A549 (cell line): ENCODE data around the gene COMTD1. TPM values are rescaled to one million over a fixed set of nuclear protein-coding genes. Genes with fewer than 3 reads are reported as not detected.
A peak's percentile ranks its signal among the peaks of the same experiment; 100 is the strongest.

Experiments used
- ATAC-seq, 2 experiments: fragments of 200-7000 bp in 1 of 2; fragments of >200 bp in 1 of 2; cut with Nextera tagmentation in 1 of 2; cut with Tn5 transposase in 1 of 2; 3 replicates each; pipeline versions ENCODE4 v1.8.0 to v1.9.1; 2018 to 2020; ENCODE audit warnings: mild to moderate bottlenecking in 1 of 2, moderate library complexity in 1 of 2
- CTCF ChIA-PET: fragments of 300-600 bp; sonication (Branson Sonifier 250); formaldehyde crosslinking; extraction: SDS; loops from one replicate; lab custom pipeline; 2021; ENCODE audit warnings: antibody characterized with exemption, inconsistent platforms; lab: Yijun Ruan, JAX
- POLR2A ChIA-PET: fragments of 350-600 bp; formaldehyde crosslinking; extraction: SDS; loops from one replicate; lab custom pipeline; 2021; ENCODE audit warnings: antibody characterized with exemption, inconsistent platforms; lab: Yijun Ruan, JAX
- DNase-seq, 2 experiments: peaks; one replicate each; pipeline versions ENCODE4 v3.0.0 to v3.0.0-alpha.2; 2011 to 2016; ENCODE audit warnings: low read depth in 1 of 2, low spot score in 1 of 2
- FAIRE-seq: peaks from 2 replicates; lab custom pipeline; 2011; peaks lifted over from hg19 to GRCh38; lab: Jason Lieb, UNC
- H3K27ac ChIP-seq, 2 experiments: fragments of >200 bp; sonication (Bioruptor Twin); formaldehyde crosslinking; 3 replicates each; pipeline ENCODE4 v1.5.1; 2016 to 2017
- H3K4me1 ChIP-seq: fragments of >200 bp; sonication (Bioruptor Twin); formaldehyde crosslinking; 3 replicates; pipeline ENCODE4 v1.6.1; 2016
- H3K4me2 ChIP-seq: fragments of >200 bp; sonication (Bioruptor Twin); formaldehyde crosslinking; 3 replicates; pipeline ENCODE4 v1.6.1; 2016
- H3K4me3 ChIP-seq: fragments of >200 bp; sonication (Bioruptor Twin); formaldehyde crosslinking; 3 replicates; pipeline ENCODE4 v1.5.1; 2016
- H3K9me3 ChIP-seq: fragments of >200 bp; sonication (Bioruptor Twin); formaldehyde crosslinking; 3 replicates; pipeline ENCODE4 v1.6.1; 2016
- CBX2 ChIP-seq: fragments of 200-600 bp; sonication (generic); IDR thresholded peaks from 2 replicates; pipeline ENCODE4 v1.6.1; 2016; ENCODE audit warnings: low read depth, mild to moderate bottlenecking, borderline replicate concordance
- CEBPB ChIP-seq, 2 experiments: fragments of >200 bp in 1 of 2; sonication (Bioruptor Twin) in 1 of 2; formaldehyde crosslinking in 1 of 2; IDR thresholded peaks; 2 replicates each; pipeline ENCODE4 v1.6.1; 2012 to 2016
- CTCF ChIP-seq: fragments of >200 bp; sonication (Bioruptor Twin); formaldehyde crosslinking; IDR thresholded peaks from 3 replicates; pipeline ENCODE4 v1.5.1; 2016
- EHMT2 ChIP-seq: fragments of 200-600 bp; sonication (generic); IDR thresholded peaks from 2 replicates; pipeline ENCODE4 v1.6.1; 2016; ENCODE audit warnings: antibody characterized with exemption, low read depth, mild to moderate bottlenecking, moderate library complexity
- ELK1 ChIP-seq: fragments of 150-350 bp; IDR thresholded peaks from 2 replicates; pipeline ENCODE4 v1.6.1; 2014; ENCODE audit warnings: low read depth, mild to moderate bottlenecking, low read length
- FOSB ChIP-seq: fragments of 250-450 bp; sonication (Bioruptor Pico); IDR thresholded peaks from 2 replicates; pipeline ENCODE4 v1.5.0; 2020; ENCODE audit warnings: mild to moderate bottlenecking, moderate library complexity
- FOSL2 ChIP-seq, 2 experiments: fragments of 450-650 bp in 1 of 2; fragments of >200 bp in 1 of 2; sonication (Bioruptor Twin) in 1 of 2; formaldehyde crosslinking; IDR thresholded peaks; 2 replicates each; pipeline versions ENCODE4 v1.5.0 to v1.6.1; 2016 to 2020; ENCODE audit warnings: mild to moderate bottlenecking in 1 of 2, moderate library complexity in 1 of 2
- GATA3 ChIP-seq: IDR thresholded peaks from 2 replicates; pipeline ENCODE4 v1.6.1; 2012; ENCODE audit warnings: borderline replicate concordance
- HMGXB4 ChIP-seq: fragments of 250-450 bp; sonication (Bioruptor Pico); IDR thresholded peaks from 2 replicates; pipeline ENCODE4 v1.5.0; 2021; ENCODE audit warnings: mild to moderate bottlenecking, moderate library complexity, borderline replicate concordance
- HOXA7 ChIP-seq: fragments of 250-450 bp; sonication (Bioruptor Pico); IDR thresholded peaks from 2 replicates; pipeline ENCODE4 v1.5.0; 2020; ENCODE audit warnings: mild to moderate bottlenecking, moderate library complexity
- HOXB13 ChIP-seq: fragments of 250-450 bp; sonication (Bioruptor Pico); IDR thresholded peaks from 2 replicates; pipeline ENCODE4 v1.5.0; 2020; ENCODE audit warnings: low read depth, mild to moderate bottlenecking, moderate library complexity
- JUN ChIP-seq, 2 experiments: fragments of >200 bp; sonication (Bioruptor Twin); formaldehyde crosslinking; IDR thresholded peaks; 2 replicates in 1 of 2; 3 replicates in 1 of 2; pipeline ENCODE4 v1.6.1; 2016 to 2017
- MYC ChIP-seq: IDR thresholded peaks from 2 replicates; pipeline ENCODE4 v1.6.1; 2012; ENCODE audit warnings: mild to moderate bottlenecking, inconsistent platforms, low read length, improper control_type of control experiment, borderline replicate concordance
- NPAS2 ChIP-seq: fragments of 250-450 bp; sonication (Bioruptor Pico); IDR thresholded peaks from 2 replicates; pipeline ENCODE4 v1.8.0; 2022; ENCODE audit warnings: mild to moderate bottlenecking, moderate library complexity, borderline replicate concordance
- POLR2A ChIP-seq: IDR thresholded peaks from 2 replicates; pipeline ENCODE4 v1.6.1; 2012; ENCODE audit warnings: mild to moderate bottlenecking, low read length
- SREBF2 ChIP-seq: fragments of 450-650 bp; IDR thresholded peaks from 2 replicates; pipeline ENCODE4 v1.6.1; 2014; ENCODE audit warnings: mild to moderate bottlenecking, moderate library complexity
- TP53 ChIP-seq: fragments of 250-450 bp; sonication (Bioruptor Pico); IDR thresholded peaks from 2 replicates; pipeline ENCODE4 v1.5.0; 2021; ENCODE audit warnings: mild to moderate bottlenecking, moderate library complexity
- ZC3H11A ChIP-seq: fragments of 450-650 bp; IDR thresholded peaks from 2 replicates; pipeline ENCODE4 v1.6.1; 2014; ENCODE audit warnings: antibody characterized with exemption, mild to moderate bottlenecking
- WGBS: methylation state at CpG from one replicate; pipeline ENCODE4 v1.1.6; 2017; ENCODE audit errors: missing lambda C conversion rate; 5-methylcytosine and 5-hydroxymethylcytosine counted together
- polyA plus RNA-seq, 4 experiments: library from polyadenylated mRNA; depleted of rRNA in 3 of 4; stranded (reverse); fragments of >200 nt; fragmentation: RNase III in 1 of 4; extraction: RNeasy Plus Mini Kit Qiagen cat#74134 plus additional on column Dnase treatment in 1 of 4; gene quantifications; 2 replicates in 3 of 4; 3 replicates in 1 of 4; pipeline ENCODE4 v1.2.3, GENCODE V29; 2011 to 2017
- TF ChIP-seq, protein P1 (sequence below): fragments of 200-600 bp; sonication (generic); IDR thresholded peaks from 2 replicates; pipeline ENCODE4 v1.6.1; 2016; ENCODE audit warnings: antibody characterized with exemption, mild to moderate bottlenecking, moderate library complexity
- TF ChIP-seq, protein P2 (sequence below): fragments of 450-650 bp; IDR thresholded peaks from 2 replicates; pipeline ENCODE4 v1.6.1; 2014; ENCODE audit warnings: antibody characterized with exemption
- TF ChIP-seq, protein P3 (sequence below): fragments of 250-450 bp; sonication (Bioruptor Pico); IDR thresholded peaks from 2 replicates; pipeline ENCODE4 v1.5.0; 2020; ENCODE audit warnings: low read depth, mild to moderate bottlenecking, moderate library complexity

The COMTD1 gene
- polyA plus RNA-seq, 2 of the 4 experiments (the other 2 are of a cell fraction): 9.8 to 34.2 TPM

- TF ChIP-seq, protein P1, sequence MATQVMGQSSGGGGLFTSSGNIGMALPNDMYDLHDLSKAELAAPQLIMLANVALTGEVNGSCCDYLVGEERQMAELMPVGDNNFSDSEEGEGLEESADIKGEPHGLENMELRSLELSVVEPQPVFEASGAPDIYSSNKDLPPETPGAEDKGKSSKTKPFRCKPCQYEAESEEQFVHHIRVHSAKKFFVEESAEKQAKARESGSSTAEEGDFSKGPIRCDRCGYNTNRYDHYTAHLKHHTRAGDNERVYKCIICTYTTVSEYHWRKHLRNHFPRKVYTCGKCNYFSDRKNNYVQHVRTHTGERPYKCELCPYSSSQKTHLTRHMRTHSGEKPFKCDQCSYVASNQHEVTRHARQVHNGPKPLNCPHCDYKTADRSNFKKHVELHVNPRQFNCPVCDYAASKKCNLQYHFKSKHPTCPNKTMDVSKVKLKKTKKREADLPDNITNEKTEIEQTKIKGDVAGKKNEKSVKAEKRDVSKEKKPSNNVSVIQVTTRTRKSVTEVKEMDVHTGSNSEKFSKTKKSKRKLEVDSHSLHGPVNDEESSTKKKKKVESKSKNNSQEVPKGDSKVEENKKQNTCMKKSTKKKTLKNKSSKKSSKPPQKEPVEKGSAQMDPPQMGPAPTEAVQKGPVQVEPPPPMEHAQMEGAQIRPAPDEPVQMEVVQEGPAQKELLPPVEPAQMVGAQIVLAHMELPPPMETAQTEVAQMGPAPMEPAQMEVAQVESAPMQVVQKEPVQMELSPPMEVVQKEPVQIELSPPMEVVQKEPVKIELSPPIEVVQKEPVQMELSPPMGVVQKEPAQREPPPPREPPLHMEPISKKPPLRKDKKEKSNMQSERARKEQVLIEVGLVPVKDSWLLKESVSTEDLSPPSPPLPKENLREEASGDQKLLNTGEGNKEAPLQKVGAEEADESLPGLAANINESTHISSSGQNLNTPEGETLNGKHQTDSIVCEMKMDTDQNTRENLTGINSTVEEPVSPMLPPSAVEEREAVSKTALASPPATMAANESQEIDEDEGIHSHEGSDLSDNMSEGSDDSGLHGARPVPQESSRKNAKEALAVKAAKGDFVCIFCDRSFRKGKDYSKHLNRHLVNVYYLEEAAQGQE: no peak
- TF ChIP-seq NPAS2 (CRISPR knock-in tag): no peak
- no peak for TF ChIP-seq CEBPB (IDR thresholded peaks at IDR 0.05)
- TF ChIP-seq ELK1: no peak
- TF ChIP-seq, protein P2, sequence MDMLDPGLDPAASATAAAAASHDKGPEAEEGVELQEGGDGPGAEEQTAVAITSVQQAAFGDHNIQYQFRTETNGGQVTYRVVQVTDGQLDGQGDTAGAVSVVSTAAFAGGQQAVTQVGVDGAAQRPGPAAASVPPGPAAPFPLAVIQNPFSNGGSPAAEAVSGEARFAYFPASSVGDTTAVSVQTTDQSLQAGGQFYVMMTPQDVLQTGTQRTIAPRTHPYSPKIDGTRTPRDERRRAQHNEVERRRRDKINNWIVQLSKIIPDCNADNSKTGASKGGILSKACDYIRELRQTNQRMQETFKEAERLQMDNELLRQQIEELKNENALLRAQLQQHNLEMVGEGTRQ: peak; percentile 62
- TF ChIP-seq HOXA7 (CRISPR knock-in tag): no peak
- no peak for TF ChIP-seq SREBF2
- no peak for TF ChIP-seq POLR2A
- TF ChIP-seq, protein P3, sequence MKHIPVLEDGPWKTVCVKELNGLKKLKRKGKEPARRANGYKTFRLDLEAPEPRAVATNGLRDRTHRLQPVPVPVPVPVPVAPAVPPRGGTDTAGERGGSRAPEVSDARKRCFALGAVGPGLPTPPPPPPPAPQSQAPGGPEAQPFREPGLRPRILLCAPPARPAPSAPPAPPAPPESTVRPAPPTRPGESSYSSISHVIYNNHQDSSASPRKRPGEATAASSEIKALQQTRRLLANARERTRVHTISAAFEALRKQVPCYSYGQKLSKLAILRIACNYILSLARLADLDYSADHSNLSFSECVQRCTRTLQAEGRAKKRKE (CRISPR knock-in tag): no peak
- no peak for TF ChIP-seq GATA3
- no peak for TF ChIP-seq JUN (IDR thresholded peaks at IDR 0.05)
- no peak for TF ChIP-seq FOSL2 (IDR thresholded peaks at IDR 0.05)
- TF ChIP-seq FOSL2 (CRISPR knock-in tag; IDR thresholded peaks at IDR 0.05): peak; percentile 21; the same call in 1 of the 2 replicates
- no peak for TF ChIP-seq TP53 (CRISPR knock-in tag)
- TF ChIP-seq EHMT2: no peak
- TF ChIP-seq FOSB: no peak
- no peak for TF ChIP-seq MYC
- TF ChIP-seq CBX2: no peak
These were observed 5.1 kb downstream of the COMTD1 start (continued) for GRCh38 chr10:75230600-75231038.

- no peak for TF ChIP-seq FOSL2 (IDR thresholded peaks at IDR 0.05)
- TF ChIP-seq FOSL2 (CRISPR knock-in tag; IDR thresholded peaks at IDR 0.05): peak; percentile 70
- TF ChIP-seq HMGXB4 (CRISPR knock-in tag): no peak
- TF ChIP-seq HOXB13: no peak
- no peak for TF ChIP-seq CTCF
- TF ChIP-seq ZC3H11A: no peak
- CTCF ChIA-PET: interaction anchor here (0.6 to 22.8 kb wide), 12 partner anchors 8 to 119 kb away, joined by 3 to 479 read pairs (median 9); partner anchors contain the start of genes SAMD8 and VDAC2
- H3K27ac ChIP-seq: peak overlapping the region; percentile 22 to 40; a peak in 1 of 6 replicates
- ATAC-seq (no peak), FAIRE-seq (no peak), DNase-seq (peak in 1 of 2 experiments; percentile 40)
- H3K4me1 ChIP-seq: peaks cover 70% of the 10 kb centered on the region
- WGBS: 11% methylated on average over 3 of the region's 3 CpGs
- H3K4me3 ChIP-seq: no peak overlapping the region
- H3K9me3 ChIP-seq: no peaks in the 10 kb centered on the region
- POLR2A ChIA-PET: interaction anchor here (1.0 to 3.3 kb wide), 6 partner anchors 9 to 118 kb away, joined by 3 to 21 read pairs (median 5); partner anchors contain the start of genes SAMD8 and VDAC2
- H3K4me2 ChIP-seq: peak overlapping the region; percentile 61
These were observed 5.8 kb downstream of the COMTD1 start for GRCh38 chr10:75229971-75230370.
